ENCODE data around the gene MTUS2.

DNA sequence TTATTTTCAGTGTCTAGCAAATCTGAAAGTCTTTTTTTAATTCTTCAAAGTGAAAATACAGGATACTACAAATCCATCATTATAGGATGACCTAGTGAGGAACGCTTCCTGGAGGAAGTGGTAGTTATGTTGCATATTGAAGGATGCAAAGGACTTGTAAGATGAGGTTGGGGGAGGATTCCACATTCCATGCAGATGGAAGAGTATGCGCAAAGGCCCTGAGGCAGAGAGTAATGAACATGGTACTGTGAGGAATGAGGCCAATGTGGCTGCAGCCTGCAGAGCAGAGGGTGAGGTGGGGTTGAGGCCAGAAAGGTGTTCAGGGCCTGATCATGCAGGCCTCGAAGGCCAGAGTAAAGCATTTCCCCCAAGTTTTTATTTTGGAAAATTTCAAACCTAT is 202.8 kb downstream of the MTUS2 start:
- TF ChIP-seq EZH2 (IDR thresholded peaks at IDR 0.05; ENCODE audit: borderline replicate concordance, low read length), result no peak
- TF ChIP-seq, protein P1, sequence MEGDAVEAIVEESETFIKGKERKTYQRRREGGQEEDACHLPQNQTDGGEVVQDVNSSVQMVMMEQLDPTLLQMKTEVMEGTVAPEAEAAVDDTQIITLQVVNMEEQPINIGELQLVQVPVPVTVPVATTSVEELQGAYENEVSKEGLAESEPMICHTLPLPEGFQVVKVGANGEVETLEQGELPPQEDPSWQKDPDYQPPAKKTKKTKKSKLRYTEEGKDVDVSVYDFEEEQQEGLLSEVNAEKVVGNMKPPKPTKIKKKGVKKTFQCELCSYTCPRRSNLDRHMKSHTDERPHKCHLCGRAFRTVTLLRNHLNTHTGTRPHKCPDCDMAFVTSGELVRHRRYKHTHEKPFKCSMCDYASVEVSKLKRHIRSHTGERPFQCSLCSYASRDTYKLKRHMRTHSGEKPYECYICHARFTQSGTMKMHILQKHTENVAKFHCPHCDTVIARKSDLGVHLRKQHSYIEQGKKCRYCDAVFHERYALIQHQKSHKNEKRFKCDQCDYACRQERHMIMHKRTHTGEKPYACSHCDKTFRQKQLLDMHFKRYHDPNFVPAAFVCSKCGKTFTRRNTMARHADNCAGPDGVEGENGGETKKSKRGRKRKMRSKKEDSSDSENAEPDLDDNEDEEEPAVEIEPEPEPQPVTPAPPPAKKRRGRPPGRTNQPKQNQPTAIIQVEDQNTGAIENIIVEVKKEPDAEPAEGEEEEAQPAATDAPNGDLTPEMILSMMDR (conservative IDR thresholded peaks at IDR 0.05 in 1 of 2, IDR thresholded peaks at IDR 0.05 in 1 of 2; ENCODE audit: extremely low read depth in 1 of 2, insufficient read depth in 1 of 2, low read depth in 1 of 2, low read length in 2 of 2), result no peak

Data from mammary epithelial cell (primary cell).